ENCODE measurements around the gene PLEKHF1. TPM values are rescaled to one million over a fixed set of nuclear protein-coding genes. Genes with fewer than 3 reads are reported as not detected.

Gene PLEKHF1
- total and polyA plus RNA-seq, 2 of the 13 experiments (the other 11 are each of a cell fraction or from before 2014, with no cell fraction given) = 2.9 to 3.8 TPM

GRCh38 chr19:29697523-29698261, 32.4 kb downstream of the PLEKHF1 start:
- Histone ChIP-seq H3K9ac (ENCODE audit: insufficient read depth, low read depth, low read length) (no peak overlapping the region), H3K4me3 (replicated peaks in 1 of 3; ENCODE audit: insufficient read depth in 1 of 3, low read depth in 2 of 3, low read length in 3 of 3) (no peak overlapping the region), H3K9me3 (ENCODE audit: low read length) (no peaks in the 10 kb centered on the region), H3K27ac (ENCODE audit: extremely low read length, insufficient read depth, low read length) (no peak overlapping the region), H3K79me2 (ENCODE audit: insufficient read depth, low read length) (no peaks in the 10 kb centered on the region), H3K27me3 (ENCODE audit: control insufficient read depth in 1 of 2, insufficient read depth in 2 of 2, low read length in 2 of 2) (no peaks in the 10 kb centered on the region), H2AFZ (ENCODE audit: low read length) (no peak overlapping the region), H3K36me3 (replicated peaks in 1 of 2; ENCODE audit: control insufficient read depth in 1 of 2, insufficient read depth in 2 of 2, low read length in 2 of 2) (no peaks in the 10 kb centered on the region), H3K4me2 (ENCODE audit: low read depth, low read length) (no peak overlapping the region), H3K4me1 (ENCODE audit: insufficient read depth, low read length) (peaks cover 8% of the 10 kb centered on the region; the same call in 1 of the 2 replicates), H4K20me1 (ENCODE audit: insufficient read depth, low read length) (no peaks in the 10 kb centered on the region)
- intact Hi-C loops (cut with micrococcal nuclease; ENCODE audit: unreplicated experiment) = no loop called here
- TF ChIP-seq AGO2 (optimal IDR thresholded peaks at IDR 0.05; ENCODE audit: low read depth, low read length) (peak; percentile 35), ZBTB49 (CRISPR knock-in tag; IDR thresholded peaks at IDR 0.05; ENCODE audit: borderline replicate concordance) (no peak), MNT (IDR thresholded peaks at IDR 0.05) (peak; percentile 67), AHR (CRISPR knock-in tag; IDR thresholded peaks at IDR 0.05) (no peak), RCOR2 (CRISPR knock-in tag; IDR thresholded peaks at IDR 0.05) (no peak), ZBTB37 (CRISPR knock-in tag; IDR thresholded peaks at IDR 0.05) (no peak), ARID3A (IDR thresholded peaks at IDR 0.05; ENCODE audit: low read depth, low read length) (no peak), KDM5B (CRISPR knock-in tag; IDR thresholded peaks at IDR 0.05; ENCODE audit: borderline replicate concordance) (no peak), ZNF7 (CRISPR knock-in tag; IDR thresholded peaks at IDR 0.05) (no peak)
- 81% methylated on average over 5 of the region's 10 CpGs for WGBS (ENCODE audit: low lambda C conversion rate)
- no peak for FAIRE-seq
- in situ Hi-C loops (cut with HindIII; ENCODE audit: extremely low pct_ligation_motif_present, low pct_unique_long_range_greater_than_20kb) = no loop called here
- no peak for ATAC-seq
- no TSS peak for BruUV-seq (replicated peaks)
- CTCF ChIA-PET (ENCODE audit: low intra/inter-chr PET ratio, low total read pairs) = interaction anchor here (1.1 kb wide), 1 partner anchor 19 kb away, joined by 3 read pairs; no protein-coding TSS in a partner anchor
- no peak for DNase-seq (ENCODE audit: low spot score)
- POLR2A ChIA-PET = no interaction called here
